Mesendoderm (in vitro differentiated cells): ENCODE measurements around the gene FBXO36.

Experiments used
- DNase-seq: peaks from one replicate; pipeline ENCODE4 v3.0.0; 2013
- H2AK5ac ChIP-seq: 2 replicates; pipeline ENCODE4 v1.6.1; 2013; ENCODE audit warnings: low read length, inconsistent platforms
- H2BK120ac ChIP-seq: 2 replicates; pipeline ENCODE4 v1.6.1; 2013; ENCODE audit warnings: low read depth, mild to moderate bottlenecking, low read length, moderate library complexity, mixed read lengths
- H2BK15ac ChIP-seq: replicated peaks from 2 replicates; pipeline ENCODE4 v1.6.1; 2013; ENCODE audit warnings: low read depth, mild to moderate bottlenecking, moderate library complexity
- H2BK5ac ChIP-seq: 2 replicates; pipeline ENCODE4 v1.6.1; 2013; ENCODE audit warnings: low read length, inconsistent platforms
- H3K18ac ChIP-seq: 2 replicates; pipeline ENCODE4 v1.6.1; 2013; ENCODE audit warnings: mild to moderate bottlenecking, low read length, mixed read lengths
- H3K23ac ChIP-seq: one replicate; pipeline ENCODE4 v1.6.1; 2013; ENCODE audit warnings: low read length
- H3K27ac ChIP-seq: 2 replicates; pipeline ENCODE4 v1.5.1; 2013; ENCODE audit warnings: low read depth, mild to moderate bottlenecking, inconsistent platforms, low read length, moderate library complexity
- H3K27me3 ChIP-seq: 2 replicates; pipeline ENCODE4 v1.6.1; 2013; ENCODE audit warnings: low read length, control low read depth, mild to moderate bottlenecking, inconsistent platforms; ENCODE audit not compliant: insufficient read depth, poor library complexity
- H3K36me3 ChIP-seq: 2 replicates; pipeline ENCODE4 v1.6.1; 2013; ENCODE audit warnings: low read length, inconsistent platforms; ENCODE audit not compliant: control insufficient read depth, insufficient read depth
- H3K4ac ChIP-seq: one replicate; pipeline ENCODE4 v1.6.1; 2013; ENCODE audit warnings: low read depth, mild to moderate bottlenecking, low read length, moderate library complexity
- H3K4me1 ChIP-seq: 2 replicates; pipeline ENCODE4 v1.6.1; 2013; ENCODE audit warnings: low read depth, low read length, inconsistent platforms; ENCODE audit not compliant: control insufficient read depth
- H3K4me2 ChIP-seq: 2 replicates; pipeline ENCODE4 v1.6.1; 2013; ENCODE audit warnings: low read length
- H3K4me3 ChIP-seq: 2 replicates; pipeline ENCODE4 v1.5.1; 2013; ENCODE audit warnings: mild to moderate bottlenecking, low read length
- H3K56ac ChIP-seq: one replicate; pipeline ENCODE4 v1.6.1; 2013; ENCODE audit warnings: low read length
- H3K79me1 ChIP-seq: 2 replicates; pipeline ENCODE4 v1.6.1; 2013; ENCODE audit warnings: low read length, inconsistent platforms
- H3K79me2 ChIP-seq: 2 replicates; pipeline ENCODE4 v1.6.1; 2013; ENCODE audit warnings: mild to moderate bottlenecking, low read length; ENCODE audit not compliant: control insufficient read depth, insufficient read depth
- H3K9ac ChIP-seq: 2 replicates; pipeline ENCODE4 v1.6.1; 2013; ENCODE audit warnings: low read length, inconsistent platforms
- H4K5ac ChIP-seq: one replicate; pipeline ENCODE4 v1.6.1; 2013; ENCODE audit warnings: low read length
- H4K8ac ChIP-seq: one replicate; pipeline ENCODE4 v1.6.1; 2013; ENCODE audit warnings: low read depth, mild to moderate bottlenecking, control low read depth, low read length, moderate library complexity
- WGBS: extraction: QIAGEN DNeasy Blood & Tissue Kit; methylation state at CpG from one replicate; pipeline ENCODE4 v1.1.7; 2013; ENCODE audit warnings: low lambda C conversion rate, missing lambda C conversion rate; ENCODE audit not compliant: insufficient coverage; ENCODE audit errors: extremely low coverage; 5-methylcytosine and 5-hydroxymethylcytosine counted together

Gene FBXO36

GRCh38 chr2:229925201-229925600 lies 2.9 kb downstream of the FBXO36 start:
- Histone ChIP-seq H3K23ac (no peak overlapping the region), H3K4me2 (no peak overlapping the region), H2BK120ac (no peak overlapping the region), H3K79me2 (peaks cover 9% of the 10 kb centered on the region), H4K5ac (no peak overlapping the region), H3K4me1 (no peaks in the 10 kb centered on the region), H3K9ac (no peak overlapping the region), H3K18ac (no peak overlapping the region), H4K8ac (no peak overlapping the region), H3K79me1 (no peaks in the 10 kb centered on the region), H3K27me3 (no peaks in the 10 kb centered on the region), H3K4ac (no peak overlapping the region), H3K27ac (no peak overlapping the region), H3K56ac (no peak overlapping the region), H3K4me3 (no peak overlapping the region), H2BK15ac (no peak overlapping the region), H2BK5ac (no peak overlapping the region), H2AK5ac (no peak overlapping the region), H3K36me3 (no peaks in the 10 kb centered on the region)
- no peak for DNase-seq

GRCh38 chr2:229927817-229928321 lies 5.6 kb downstream of the FBXO36 start:
- Histone ChIP-seq H3K4me1 (no peaks in the 10 kb centered on the region), H2AK5ac (no peak overlapping the region), H3K36me3 (no peaks in the 10 kb centered on the region), H3K27ac (no peak overlapping the region), H3K4me2 (no peak overlapping the region), H3K9ac (no peak overlapping the region), H4K5ac (no peak overlapping the region), H3K23ac (no peak overlapping the region), H3K18ac (no peak overlapping the region), H3K4me3 (no peak overlapping the region), H3K79me2 (no peaks in the 10 kb centered on the region), H2BK5ac (no peak overlapping the region), H3K56ac (no peak overlapping the region), H2BK120ac (no peak overlapping the region), H3K79me1 (peaks cover 2% of the 10 kb centered on the region), H3K27me3 (no peaks in the 10 kb centered on the region), H3K4ac (no peak overlapping the region), H2BK15ac (no peak overlapping the region), H4K8ac (no peak overlapping the region)
- no peak for DNase-seq
- WGBS: no CpG with 5 or more reads among the region's 2 CpGs

- no CpG with 5 or more reads among the region's 7 CpGs for WGBS
- no peak overlapping the region for H3K56ac ChIP-seq
These were observed 8.4 kb downstream of the FBXO36 start for GRCh38 chr2:229930656-229931055.

GRCh38 chr2:229931241-229931640 lies 8.9 kb downstream of the FBXO36 start:
- Histone ChIP-seq H4K5ac (no peak overlapping the region), H3K4me3 (no peak overlapping the region), H3K9ac (no peak overlapping the region), H3K27ac (no peak overlapping the region), H3K4ac (no peak overlapping the region), H4K8ac (no peak overlapping the region), H2BK15ac (no peak overlapping the region), H3K4me1 (no peaks in the 10 kb centered on the region), H3K18ac (no peak overlapping the region), H2AK5ac (no peak overlapping the region), H3K56ac (no peak overlapping the region), H3K79me1 (peaks cover 2% of the 10 kb centered on the region), H3K27me3 (no peaks in the 10 kb centered on the region), H3K23ac (no peak overlapping the region), H3K36me3 (no peaks in the 10 kb centered on the region), H3K4me2 (no peak overlapping the region), H3K79me2 (no peaks in the 10 kb centered on the region), H2BK120ac (no peak overlapping the region), H2BK5ac (no peak overlapping the region)
- WGBS: no CpG with 5 or more reads among the region's 5 CpGs
- DNase-seq: no peak

More at GRCh38 chr2:229930656-229931055, 8.4 kb downstream of the FBXO36 start:
- no peak overlapping the region for H3K9ac ChIP-seq
- H3K18ac ChIP-seq: no peak overlapping the region
- no peak overlapping the region for H2AK5ac ChIP-seq
- no peak overlapping the region for H2BK15ac ChIP-seq
- no peaks in the 10 kb centered on the region for H3K27me3 ChIP-seq
- H3K27ac ChIP-seq: no peak overlapping the region
- peaks cover 2% of the 10 kb centered on the region for H3K79me1 ChIP-seq
- no peaks in the 10 kb centered on the region for H3K79me2 ChIP-seq
- no peak overlapping the region for H2BK5ac ChIP-seq
- no peak for DNase-seq
- no peak overlapping the region for H3K4me3 ChIP-seq
- no peak overlapping the region for H4K5ac ChIP-seq
- no peak overlapping the region for H3K4ac ChIP-seq
- no peaks in the 10 kb centered on the region for H3K4me1 ChIP-seq
- no peaks in the 10 kb centered on the region for H3K36me3 ChIP-seq
- H3K23ac ChIP-seq: no peak overlapping the region
- H3K4me2 ChIP-seq: no peak overlapping the region
- H4K8ac ChIP-seq: no peak overlapping the region
- H2BK120ac ChIP-seq: no peak overlapping the region

GRCh38 chr2:229937537-229937936 lies 15.2 kb downstream of the FBXO36 start:
- Histone ChIP-seq H3K4me3 (no peak overlapping the region), H2BK5ac (no peak overlapping the region), H2AK5ac (no peak overlapping the region), H3K23ac (no peak overlapping the region), H2BK120ac (no peak overlapping the region), H3K4me1 (no peaks in the 10 kb centered on the region), H3K27ac (no peak overlapping the region), H3K79me1 (no peaks in the 10 kb centered on the region), H3K56ac (no peak overlapping the region), H3K36me3 (no peaks in the 10 kb centered on the region), H3K4ac (no peak overlapping the region), H4K8ac (no peak overlapping the region), H4K5ac (no peak overlapping the region), H3K4me2 (no peak overlapping the region), H3K27me3 (no peaks in the 10 kb centered on the region), H3K18ac (no peak overlapping the region), H3K9ac (no peak overlapping the region), H3K79me2 (no peaks in the 10 kb centered on the region), H2BK15ac (no peak overlapping the region)
- no peak for DNase-seq
- no CpG with 5 or more reads among the region's 4 CpGs for WGBS

GRCh38 chr2:229942671-229943070 lies 20.4 kb downstream of the FBXO36 start:
- Histone ChIP-seq H3K79me2 (no peaks in the 10 kb centered on the region), H3K27me3 (no peaks in the 10 kb centered on the region), H2BK120ac (no peak overlapping the region), H3K79me1 (no peaks in the 10 kb centered on the region), H4K5ac (no peak overlapping the region), H3K9ac (no peak overlapping the region), H4K8ac (no peak overlapping the region), H3K4me1 (no peaks in the 10 kb centered on the region), H3K4ac (no peak overlapping the region), H2BK15ac (no peak overlapping the region), H3K56ac (no peak overlapping the region), H3K4me3 (no peak overlapping the region), H2BK5ac (no peak overlapping the region), H3K36me3 (no peaks in the 10 kb centered on the region), H3K27ac (no peak overlapping the region), H3K18ac (no peak overlapping the region), H2AK5ac (no peak overlapping the region), H3K23ac (no peak overlapping the region), H3K4me2 (no peak overlapping the region)
- no CpG with 5 or more reads among the region's 8 CpGs for WGBS
- DNase-seq: no peak
